GM21423 (cell line): ENCODE measurements around the gene MED25.

Experiments
- ATAC-seq: cut with Tn5 transposase; IDR thresholded peaks from one replicate; pipeline ENCODE4 v1.9.1; 2021; ENCODE audit warnings: mild to moderate bottlenecking, moderate library complexity; ENCODE audit not compliant: unreplicated experiment

The MED25 gene

DNA sequence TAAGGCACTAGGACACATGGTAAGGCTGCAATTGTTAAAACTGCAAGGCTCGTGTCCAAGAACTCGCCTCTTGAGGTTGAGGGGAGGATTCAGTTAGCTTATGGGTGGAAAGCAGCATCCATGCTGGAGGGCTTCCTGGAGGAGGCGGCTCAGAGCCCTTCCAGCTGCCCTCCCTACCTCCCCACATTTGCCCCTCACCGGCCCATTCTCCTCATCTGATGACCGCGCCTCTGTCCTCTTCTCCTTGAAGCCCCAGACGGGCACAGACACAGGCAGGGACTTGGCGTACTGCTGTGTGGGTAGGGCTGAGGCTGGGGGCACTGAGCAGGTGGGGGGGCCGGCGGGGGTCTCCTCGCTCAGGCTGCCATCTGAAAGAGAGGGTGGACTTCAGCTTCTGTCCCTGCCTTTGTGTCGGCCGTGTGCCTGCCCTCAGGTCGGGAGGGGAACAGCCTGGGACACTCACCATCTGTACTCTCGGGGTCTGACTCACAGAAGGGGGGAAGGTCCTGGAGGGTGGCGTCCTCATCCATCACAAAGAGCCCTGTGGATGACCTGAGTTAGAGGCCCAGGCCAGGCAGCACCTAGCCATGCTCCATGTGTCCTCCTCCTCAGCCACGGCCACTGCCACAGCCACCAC, 53.4 kb downstream of the MED25 start:
- ATAC-seq = no peak

DNA sequence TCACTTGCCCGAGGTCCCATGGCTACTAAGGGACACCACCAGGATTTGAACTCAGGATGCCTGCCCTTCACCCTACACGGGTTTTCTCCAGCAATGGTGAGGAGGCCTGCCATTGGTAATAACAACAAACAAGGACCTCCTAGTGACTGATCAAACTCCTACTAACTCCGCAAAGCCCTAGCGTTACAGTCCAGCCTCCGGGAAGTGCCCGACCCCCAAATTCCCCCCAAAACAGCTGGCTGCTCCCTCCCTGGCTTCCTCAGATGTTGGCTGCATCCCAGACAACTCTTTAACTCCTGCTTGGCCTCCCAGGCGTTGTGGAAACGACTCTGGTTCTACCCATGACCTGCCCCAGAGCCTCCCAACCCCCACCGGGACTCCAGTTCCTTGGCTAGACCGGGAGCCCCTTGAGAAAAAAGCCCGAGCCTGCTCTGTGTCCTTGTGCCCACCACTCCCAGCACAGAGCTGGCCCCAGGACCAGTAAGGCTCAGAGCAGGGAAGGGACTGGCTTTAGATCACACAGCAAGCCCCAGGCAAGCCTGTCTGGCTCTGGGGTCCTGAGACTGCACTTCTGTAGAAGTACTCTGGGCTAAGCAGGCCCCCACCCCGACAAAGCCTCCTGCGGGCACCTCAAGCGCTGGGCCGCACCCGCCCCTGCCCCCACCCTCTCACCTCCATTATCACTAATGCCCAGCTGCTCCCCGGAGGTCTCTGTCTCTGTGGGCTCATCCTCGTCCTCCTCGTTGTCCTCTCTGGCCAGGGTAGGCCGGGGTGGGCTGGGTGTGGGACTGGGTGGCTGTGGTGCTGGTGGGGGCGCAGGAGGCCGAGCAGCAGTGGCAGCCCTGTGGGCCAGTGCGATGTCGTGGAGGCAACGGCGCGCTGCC, 54.4 kb downstream of the MED25 start:
- no peak for ATAC-seq

DNA sequence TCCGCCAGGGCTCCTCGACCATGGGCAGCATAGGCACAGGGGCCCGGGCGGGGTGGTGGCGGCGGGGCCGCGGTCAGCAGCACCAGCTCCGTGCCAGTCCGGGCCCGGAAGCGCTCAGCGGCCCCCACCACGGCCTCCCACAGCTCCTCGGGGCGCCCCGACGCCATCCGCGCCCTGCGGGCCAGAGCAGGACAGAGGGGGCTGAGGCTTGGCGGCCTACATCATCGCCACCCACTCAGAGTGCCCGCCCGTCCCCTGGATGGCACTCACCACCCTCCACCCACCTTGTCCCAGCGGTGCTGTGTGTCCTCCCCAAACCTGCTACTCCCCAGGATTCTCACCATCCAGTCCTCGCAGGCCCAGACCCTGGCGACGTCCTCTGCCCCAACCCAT, 55.0 kb downstream of the MED25 start:
- ATAC-seq = no peak

DNA sequence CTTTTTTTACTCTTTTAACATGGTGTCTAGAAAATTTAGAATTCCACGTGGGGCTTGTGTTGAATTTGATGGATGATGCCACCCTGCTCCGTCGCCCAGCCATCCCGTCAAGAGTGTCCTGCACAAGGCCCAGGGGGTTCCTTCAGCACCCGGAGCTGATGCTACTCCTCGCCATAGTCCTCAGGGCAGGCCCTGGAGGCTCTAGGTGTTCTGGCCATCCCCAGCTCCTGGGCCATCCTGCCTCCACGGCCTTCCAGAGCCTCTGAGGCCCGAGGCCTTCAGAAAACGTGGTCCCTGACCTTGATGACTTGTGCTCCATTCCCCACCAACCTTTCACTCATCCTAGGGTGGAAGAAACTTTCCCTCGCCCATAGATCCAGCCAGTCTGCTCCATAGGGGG, 55.7 kb downstream of the MED25 start:
- ATAC-seq = no peak

DNA sequence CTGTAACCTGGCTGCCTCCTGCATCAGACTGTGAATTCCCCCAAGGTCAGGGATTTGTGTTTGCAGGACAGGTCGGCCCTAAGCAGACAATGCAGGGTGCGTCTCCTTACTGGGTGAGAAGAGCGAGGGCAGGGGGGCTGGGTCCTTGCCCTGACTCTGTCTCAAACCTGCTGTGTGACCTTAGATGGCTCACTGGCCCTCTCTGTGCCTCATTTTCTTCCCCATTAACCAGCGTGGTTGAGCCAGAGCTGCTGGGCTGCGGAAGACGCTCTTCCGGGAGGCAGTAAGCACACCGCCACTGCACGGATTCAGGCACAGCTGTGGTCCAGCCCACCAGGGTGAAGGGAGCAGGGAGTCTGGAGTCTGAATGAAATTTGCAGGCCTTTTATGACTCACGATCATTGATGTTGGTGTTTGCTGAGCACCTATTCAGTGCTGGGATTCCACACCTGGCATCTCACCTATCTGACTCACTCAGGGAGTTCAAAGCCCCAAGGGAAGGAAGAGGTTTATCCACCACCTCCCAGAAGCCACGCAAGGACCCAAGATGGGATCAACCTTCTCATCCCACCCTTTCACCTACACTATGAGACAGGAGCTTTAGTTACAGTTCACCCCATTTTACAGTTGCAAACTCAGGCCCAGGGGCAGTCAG, 56.5 kb downstream of the MED25 start:
- no peak for ATAC-seq

DNA sequence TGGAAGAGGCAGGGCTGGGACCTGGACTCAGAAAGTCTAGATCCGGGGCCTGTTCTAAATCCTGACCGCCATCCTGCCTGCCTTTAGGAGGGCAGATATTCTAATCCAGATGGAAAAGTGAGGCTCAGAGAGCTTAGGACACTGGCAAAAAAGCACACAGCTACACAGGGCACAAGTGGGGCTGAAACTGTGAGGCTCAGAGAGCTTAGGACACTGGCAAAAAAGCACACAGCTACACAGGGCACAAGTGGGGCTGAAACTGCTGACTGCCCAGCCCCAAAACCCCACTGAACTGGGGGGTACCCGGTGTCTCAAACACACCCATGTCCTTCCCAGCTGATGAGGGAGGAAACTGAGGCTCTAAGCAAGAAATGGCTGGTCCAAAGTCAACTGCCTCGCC, 57.1 kb downstream of the MED25 start:
- no peak for ATAC-seq

DNA sequence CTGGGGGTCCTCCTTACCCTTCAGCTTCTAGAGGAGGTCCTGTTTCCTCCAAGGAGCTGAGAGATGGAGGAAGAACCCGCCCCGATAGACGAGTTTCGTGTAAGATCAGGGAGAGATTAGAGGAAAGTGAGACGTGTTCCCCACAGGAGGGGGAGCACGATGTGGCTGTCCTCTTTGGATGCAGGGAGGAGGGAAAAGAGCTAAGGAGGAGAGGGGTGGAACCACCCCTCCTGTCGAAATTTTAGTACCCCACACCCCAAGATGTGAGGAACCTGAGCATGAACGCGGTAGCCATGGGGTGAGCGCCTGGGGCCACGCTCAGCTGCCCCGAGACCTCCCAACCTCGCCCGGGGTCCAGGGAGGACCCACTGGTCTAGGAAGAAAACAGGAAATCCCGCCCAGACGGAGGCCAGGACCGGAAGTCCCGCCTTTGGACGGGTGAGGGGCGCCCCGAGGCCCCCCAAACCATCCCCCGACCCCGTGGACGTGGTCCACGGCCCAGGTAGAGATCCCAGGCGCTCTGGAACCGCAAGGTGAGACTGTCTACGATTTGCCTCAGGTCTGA, 57.9 kb downstream of the MED25 start:
- no peak for ATAC-seq

DNA sequence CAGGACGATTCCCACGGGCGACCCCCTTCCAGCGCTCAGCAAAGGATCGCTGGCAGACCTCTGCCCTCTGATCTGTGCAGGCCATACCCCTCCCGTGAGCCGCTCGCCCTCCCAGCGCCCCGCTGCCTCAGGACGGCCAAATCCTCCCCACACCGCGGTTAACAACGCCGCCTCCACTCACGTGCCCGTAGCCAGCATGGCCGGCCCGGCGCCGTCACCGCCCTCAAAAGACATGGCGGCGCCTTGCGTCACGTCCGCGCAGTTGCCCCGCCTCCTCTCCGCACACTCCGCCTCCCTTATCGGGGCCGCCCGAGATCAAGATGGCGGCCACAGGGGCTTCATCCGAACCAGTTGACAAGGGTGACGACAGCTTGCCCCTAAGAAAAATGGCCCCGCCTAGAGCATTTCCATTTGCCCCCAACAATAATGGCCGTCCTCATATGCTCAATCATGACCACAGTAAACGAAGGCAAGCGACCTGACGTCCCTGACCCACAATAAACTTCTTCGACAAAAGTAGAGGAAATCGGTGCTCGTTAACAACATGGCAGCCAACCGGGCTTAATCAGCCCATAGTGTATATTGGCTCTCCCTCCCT, 58.4 kb downstream of the MED25 start:
- peak; percentile 55 for ATAC-seq

DNA sequence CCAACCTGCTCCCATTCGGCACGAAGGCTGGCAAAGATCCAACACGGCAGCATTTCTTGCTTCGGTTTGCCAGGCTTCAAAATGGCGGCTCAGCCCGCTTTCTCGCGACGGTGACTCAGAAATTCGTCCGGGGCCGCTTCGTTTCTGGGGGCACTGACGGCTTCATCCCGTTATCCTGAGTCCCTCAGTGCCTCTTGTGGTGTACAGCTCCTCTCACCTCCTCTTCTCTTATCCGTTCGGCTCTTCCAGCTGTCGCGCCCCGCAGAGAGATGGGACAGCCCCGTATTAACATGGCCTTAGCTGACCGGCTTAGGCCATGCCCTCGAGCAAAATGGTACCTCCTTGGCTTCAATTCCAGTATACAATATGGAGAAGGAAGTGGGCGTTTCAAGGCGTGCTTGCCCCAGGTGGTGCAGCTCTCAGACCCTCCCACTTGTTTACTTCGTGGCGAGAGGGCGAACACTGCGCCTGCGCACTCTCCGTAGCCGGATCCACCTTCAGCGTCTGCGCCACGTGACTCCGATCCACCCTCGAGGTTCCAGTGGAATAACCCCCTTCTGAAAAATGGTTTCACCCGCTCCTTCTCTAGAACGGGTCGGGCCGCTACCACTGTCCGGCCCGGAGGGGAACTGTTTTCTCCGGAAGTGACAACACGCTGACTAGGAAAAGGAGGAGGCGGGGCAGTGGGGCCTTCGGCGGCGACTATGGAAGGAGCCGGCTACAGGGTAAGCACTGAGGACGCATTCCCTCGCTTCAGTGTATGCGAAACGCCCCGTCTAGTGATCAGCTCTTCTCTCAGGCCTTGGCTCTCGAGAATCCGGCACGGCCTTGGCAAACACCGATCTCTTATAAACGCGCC, 59.2 kb downstream of the MED25 start, which contains the start of the genes AKT1S1 and TBC1D17:
TSS of gene AKT1S1 (minus strand) at position 336 of the 859 bp plus-strand sequence. CDS start 4,060 bp downstream, outside the sequence.
TSS of gene TBC1D17 (plus strand) at position 683 of the 859 bp plus-strand sequence. CDS start at position 705, 22 bp downstream.
- ATAC-seq = peak; percentile 52

DNA sequence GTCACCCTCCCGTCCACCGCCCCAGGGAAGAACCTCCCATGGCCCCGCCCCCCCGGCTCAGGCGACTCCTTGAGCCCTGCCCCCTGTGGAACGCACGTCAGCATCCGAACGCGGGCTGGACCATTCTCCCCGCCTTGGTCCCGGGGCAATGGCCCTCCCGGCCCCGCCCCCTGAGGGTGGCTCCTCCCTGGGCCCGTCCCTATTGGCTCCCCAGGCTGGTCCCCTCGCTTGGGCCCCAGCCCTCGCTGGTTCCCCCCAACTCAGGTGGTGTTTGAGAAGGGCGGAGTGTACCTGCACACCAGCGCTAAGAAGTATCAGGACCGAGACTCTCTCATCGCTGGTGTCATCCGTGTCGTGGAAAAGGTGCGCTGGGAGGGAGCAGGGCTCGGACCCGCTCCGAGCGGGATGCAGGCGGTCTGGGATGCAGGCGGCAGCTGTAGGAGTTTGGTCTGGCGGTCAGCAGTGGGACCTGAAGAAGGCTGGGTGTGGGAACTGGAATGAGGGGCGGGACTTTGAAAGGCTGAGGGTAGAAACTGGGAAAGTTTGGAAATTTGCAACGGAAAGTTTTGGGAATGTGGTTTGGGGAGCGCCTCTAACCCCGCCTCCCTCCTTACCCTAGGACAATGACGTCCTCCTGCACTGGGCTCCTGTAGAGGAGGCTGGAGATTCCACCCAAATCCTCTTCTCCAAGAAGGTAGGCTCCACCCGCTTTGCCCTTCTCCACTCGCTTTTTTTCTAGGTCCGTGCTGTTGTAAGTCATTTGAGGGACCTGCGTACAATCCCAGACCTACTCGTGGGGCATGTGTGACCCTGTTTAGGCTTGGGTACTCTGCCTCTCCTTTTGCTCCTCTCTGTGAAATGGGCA, 60.0 kb downstream of the MED25 start:
- ATAC-seq = peak; percentile 43

DNA sequence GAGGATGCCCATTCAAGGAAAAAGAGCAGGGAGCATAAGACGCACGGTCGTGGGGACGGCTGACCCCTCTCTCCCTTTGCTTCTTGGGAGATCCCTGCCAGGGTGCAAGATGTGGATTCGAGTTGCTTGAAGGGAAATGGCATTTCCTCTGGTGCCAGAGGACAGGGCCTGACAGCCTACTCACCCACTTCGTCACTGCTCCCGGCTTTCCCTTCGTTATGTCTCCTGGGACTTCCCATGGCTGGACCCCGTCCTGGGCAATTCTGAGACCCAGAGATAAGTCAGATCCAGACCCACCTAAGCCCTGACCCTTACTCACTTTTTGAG, 60.6 kb downstream of the MED25 start:
- no peak for ATAC-seq

DNA sequence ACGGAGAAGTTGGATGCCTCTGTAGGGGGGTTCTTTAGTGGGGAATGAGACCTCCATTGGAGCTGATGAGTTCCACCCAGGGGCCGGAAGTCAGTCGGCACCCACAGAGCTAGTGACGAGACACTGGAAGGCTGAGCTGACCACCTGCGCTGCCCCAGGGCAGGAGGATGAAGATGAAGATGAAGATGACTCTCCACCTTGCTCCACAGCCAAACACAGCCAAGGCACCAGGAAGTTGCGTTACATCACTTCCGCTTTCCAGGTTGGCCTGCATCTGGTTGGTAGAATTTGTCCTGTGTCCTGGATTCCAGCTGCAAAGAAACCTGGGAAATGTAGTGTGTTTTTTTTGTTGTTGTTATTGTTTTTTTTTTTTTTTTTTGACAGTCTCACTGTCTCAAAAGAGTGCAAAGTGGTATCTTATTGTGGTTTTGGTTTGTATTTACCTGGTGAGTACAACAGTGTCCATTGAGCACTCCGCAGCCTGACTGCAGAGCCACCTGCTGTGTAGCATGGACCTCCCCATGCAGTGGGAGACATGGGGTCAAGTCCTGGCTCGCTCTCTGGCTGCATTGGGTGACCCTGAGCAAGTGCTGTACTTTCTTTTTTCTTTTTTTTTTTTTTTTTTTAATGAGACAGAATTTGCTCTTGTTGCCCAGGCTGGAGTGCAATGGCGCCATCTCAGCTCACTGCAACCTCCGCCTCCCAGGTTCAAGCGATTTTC, 61.3 kb downstream of the MED25 start:
- ATAC-seq = no peak

DNA sequence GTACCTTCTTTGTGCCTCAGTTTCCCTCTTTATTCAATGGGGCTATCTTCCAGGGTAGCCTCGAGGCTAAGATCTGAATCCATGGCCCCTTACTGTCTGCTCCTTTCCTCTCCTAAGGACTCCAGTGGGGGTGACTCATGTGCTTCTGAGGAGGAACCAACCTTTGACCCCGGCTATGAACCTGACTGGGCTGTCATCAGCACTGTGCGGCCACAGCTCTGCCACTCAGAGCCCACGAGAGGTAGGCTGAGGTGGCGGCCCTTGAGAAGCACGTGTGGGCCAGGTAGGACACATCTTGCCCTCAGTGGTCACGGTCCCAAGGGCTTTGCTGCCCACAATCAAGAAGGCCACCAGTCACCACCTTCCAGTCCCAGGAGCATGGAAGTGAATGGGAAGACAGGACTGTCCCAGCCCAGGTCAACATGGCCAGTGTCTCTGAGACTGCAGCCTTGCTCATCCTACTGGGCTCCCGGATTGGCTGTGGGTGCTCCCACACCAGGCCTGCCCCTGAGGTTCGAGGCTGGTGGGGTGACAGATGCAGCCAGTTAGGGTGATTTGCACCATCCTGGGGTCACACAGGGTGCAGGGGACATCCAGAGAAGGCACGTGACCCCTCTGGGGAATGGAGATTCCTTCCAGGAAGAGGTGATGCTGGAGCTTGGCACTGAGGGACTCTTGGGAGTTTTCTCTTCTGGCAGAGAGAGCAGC, 62.2 kb downstream of the MED25 start:
- ATAC-seq = no peak

DNA sequence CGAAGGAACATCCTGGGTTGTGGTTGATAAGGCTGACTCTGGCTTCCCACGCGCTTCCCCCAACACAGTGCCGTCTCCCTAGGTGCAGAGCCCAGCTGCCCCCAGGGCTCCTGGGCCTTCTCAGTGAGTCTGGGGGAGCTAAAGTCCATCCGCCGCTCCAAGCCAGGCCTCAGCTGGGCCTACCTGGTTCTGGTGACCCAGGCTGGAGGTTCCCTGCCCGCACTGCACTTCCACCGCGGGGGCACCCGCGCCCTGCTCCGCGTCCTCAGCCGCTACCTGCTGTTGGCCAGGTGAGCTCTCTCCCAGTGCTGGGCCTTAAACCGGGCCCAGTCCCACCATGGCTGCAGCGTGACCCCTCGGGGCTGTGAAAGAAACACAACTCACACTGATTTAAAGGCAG, 63.1 kb downstream of the MED25 start:
- ATAC-seq = no peak

DNA sequence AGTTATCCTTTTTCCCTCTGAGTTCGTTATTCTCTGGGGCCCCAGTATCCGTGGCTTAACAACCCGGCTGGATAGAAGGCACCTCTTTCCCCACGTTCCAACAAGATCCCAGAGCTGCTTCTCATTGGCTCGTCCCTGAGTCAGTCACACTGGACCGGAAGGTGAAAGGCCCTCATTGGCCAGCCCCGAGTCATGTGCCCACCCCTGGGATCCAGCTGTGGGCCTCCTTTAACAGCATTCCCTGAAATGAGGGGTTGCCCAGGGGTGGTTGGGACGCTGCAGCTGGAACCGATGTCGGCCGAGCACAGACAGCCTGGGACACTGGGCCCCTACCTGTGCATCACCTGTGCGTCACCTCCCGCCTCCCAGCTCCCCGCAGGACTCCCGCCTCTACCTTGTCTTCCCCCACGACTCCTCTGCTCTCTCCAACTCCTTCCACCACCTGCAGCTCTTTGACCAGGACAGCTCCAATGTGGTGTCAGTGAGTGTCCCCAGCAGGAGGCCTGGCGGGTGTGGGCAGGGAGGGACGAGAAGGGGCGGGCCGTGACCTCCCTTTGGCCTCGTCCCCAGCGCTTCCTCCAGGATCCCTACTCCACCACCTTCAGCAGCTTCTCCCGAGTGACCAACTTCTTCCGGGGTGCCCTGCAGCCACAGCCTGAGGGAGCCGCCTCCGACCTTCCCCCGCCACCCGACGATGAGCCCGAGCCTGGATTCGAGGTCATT, 63.7 kb downstream of the MED25 start:
- ATAC-seq = no peak

DNA sequence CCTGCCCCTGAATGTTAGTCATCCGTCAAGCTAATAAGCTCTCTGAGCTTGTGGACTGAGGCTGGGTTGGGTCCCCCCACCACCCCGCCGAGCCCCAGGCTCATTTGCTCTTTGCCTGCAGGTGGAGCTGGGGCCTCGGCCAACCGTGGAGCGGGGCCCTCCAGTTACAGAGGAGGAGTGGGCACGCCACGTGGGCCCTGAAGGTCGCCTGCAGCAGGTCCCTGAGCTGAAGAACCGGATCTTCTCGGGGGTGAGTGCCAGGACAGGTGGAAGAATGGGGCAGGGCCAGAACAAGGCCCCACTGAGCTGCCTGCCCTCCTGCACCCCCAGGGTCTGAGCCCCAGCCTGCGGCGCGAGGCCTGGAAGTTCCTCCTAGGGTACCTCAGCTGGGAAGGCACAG, 64.6 kb downstream of the MED25 start:
- no peak for ATAC-seq

DNA sequence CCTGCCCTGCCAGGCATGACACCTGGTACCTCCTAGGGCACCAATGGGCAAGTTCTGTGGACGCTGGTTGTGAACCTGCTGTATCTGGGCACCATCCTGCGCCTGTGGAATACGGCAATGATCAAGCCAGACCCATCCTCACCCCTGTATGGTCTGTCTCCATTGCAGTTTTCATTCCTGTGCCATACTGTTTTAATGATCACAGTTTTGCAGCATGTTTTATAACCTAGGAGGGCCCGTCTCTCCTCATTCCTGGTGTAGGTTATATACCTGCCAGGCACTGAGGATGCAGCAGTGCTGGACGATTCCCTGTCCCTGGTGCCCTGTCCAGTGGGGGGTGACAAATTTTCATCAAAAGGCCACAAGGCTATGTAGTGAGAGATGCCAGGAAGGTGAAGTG, 65.0 kb downstream of the MED25 start:
- ATAC-seq = no peak
